Smooth muscle cell (in vitro differentiated cells): ENCODE data around the gene SNX9. TPM values are rescaled to one million over a fixed set of nuclear protein-coding genes. Genes with fewer than 3 reads are reported as not detected.

ENCODE experiments used
- DNase-seq: peaks from one replicate; lab custom pipeline; 2025; ENCODE audit not compliant: unreplicated experiment; lab: John Stamatoyannopoulos, UW
- H2AFZ ChIP-seq: fragments of 200-600 bp; sonication (generic); 2 replicates; pipeline ENCODE4 v1.6.0; 2016; ENCODE audit warnings: antibody characterized with exemption, low read depth, mild to moderate bottlenecking
- H3F3A ChIP-seq: fragments of 200-600 bp; sonication (generic); 2 replicates; pipeline ENCODE4 v1.6.0; 2017; ENCODE audit warnings: antibody characterized with exemption, low read depth
- H3K27ac ChIP-seq: fragments of 200-600 bp; sonication (generic); 2 replicates; pipeline ENCODE4 v1.5.1; 2016; ENCODE audit warnings: low read depth, mild to moderate bottlenecking
- H3K27me3 ChIP-seq: fragments of 200-600 bp; sonication (generic); 2 replicates; pipeline ENCODE4 v1.6.1; 2016; ENCODE audit warnings: low read depth, mild to moderate bottlenecking
- H3K36me3 ChIP-seq: fragments of 200-600 bp; sonication (generic); 2 replicates; pipeline ENCODE4 v1.5.1; 2016; ENCODE audit warnings: low read depth
- H3K4me1 ChIP-seq: fragments of 200-600 bp; sonication (generic); 2 replicates; pipeline ENCODE4 v1.5.1; 2016; ENCODE audit warnings: low read depth
- H3K4me2 ChIP-seq: fragments of 200-600 bp; sonication (generic); 2 replicates; pipeline ENCODE4 v1.6.0; 2016; ENCODE audit warnings: mild to moderate bottlenecking
- H3K4me3 ChIP-seq: fragments of 200-600 bp; sonication (generic); 2 replicates; pipeline ENCODE4 v1.5.1; 2016; ENCODE audit warnings: mild to moderate bottlenecking
- H3K79me2 ChIP-seq: fragments of 200-600 bp; sonication (generic); 2 replicates; pipeline ENCODE4 v1.6.0; 2016; ENCODE audit warnings: low read depth, mild to moderate bottlenecking
- H3K9ac ChIP-seq: fragments of 200-600 bp; sonication (generic); 2 replicates; pipeline ENCODE4 v1.6.0; 2016; ENCODE audit warnings: low read depth
- H3K9me3 ChIP-seq: fragments of 200-600 bp; sonication (generic); replicated peaks from 2 replicates; pipeline ENCODE4 v1.5.1; 2016; ENCODE audit warnings: low read depth
- H4K20me1 ChIP-seq: fragments of 200-600 bp; sonication (generic); 2 replicates; pipeline ENCODE4 v1.6.0; 2016; ENCODE audit warnings: low read depth
- WGBS: methylation state at CpG from one replicate; pipeline ENCODE4 v1.1.7; 2016; ENCODE audit warnings: low lambda C conversion rate; 5-methylcytosine and 5-hydroxymethylcytosine counted together
- polyA plus RNA-seq: library from polyadenylated mRNA; unstranded; fragments of >200 nt; fragmentation: Nextera tagmentation; extraction: Ambion mirVana; gene quantifications from 2 replicates; pipeline ENCODE4 v1.2.1, GENCODE V29; 2016
- total RNA-seq: library from RNA; depleted of rRNA; stranded (reverse); fragments of >200 nt; gene quantifications from 2 replicates; pipeline ENCODE4 v1.2.3, GENCODE V29; 2014
- TF ChIP-seq, protein P1 (sequence below): fragments of 200-600 bp; sonication (generic); IDR thresholded peaks from 2 replicates; pipeline ENCODE4 v1.5.1; 2017; ENCODE audit warnings: borderline replicate concordance, mild to moderate bottlenecking, antibody characterized with exemption; ENCODE audit not compliant: insufficient read depth, poor library complexity, severe bottlenecking

SNX9 gene
- total and polyA plus RNA-seq, 2 experiments from 2014 or later, result 28.9 to 29.0 TPM

GRCh38 chr6:157830354-157831017 lies 7.4 kb downstream of the SNX9 start:
- no peak for DNase-seq
- peaks cover 11% of the 10 kb centered on the region for H3F3A ChIP-seq
- TF ChIP-seq, protein P1, sequence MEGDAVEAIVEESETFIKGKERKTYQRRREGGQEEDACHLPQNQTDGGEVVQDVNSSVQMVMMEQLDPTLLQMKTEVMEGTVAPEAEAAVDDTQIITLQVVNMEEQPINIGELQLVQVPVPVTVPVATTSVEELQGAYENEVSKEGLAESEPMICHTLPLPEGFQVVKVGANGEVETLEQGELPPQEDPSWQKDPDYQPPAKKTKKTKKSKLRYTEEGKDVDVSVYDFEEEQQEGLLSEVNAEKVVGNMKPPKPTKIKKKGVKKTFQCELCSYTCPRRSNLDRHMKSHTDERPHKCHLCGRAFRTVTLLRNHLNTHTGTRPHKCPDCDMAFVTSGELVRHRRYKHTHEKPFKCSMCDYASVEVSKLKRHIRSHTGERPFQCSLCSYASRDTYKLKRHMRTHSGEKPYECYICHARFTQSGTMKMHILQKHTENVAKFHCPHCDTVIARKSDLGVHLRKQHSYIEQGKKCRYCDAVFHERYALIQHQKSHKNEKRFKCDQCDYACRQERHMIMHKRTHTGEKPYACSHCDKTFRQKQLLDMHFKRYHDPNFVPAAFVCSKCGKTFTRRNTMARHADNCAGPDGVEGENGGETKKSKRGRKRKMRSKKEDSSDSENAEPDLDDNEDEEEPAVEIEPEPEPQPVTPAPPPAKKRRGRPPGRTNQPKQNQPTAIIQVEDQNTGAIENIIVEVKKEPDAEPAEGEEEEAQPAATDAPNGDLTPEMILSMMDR, result no peak
- WGBS, result 73% methylated on average over 6 of the region's 6 CpGs
- H3K36me3 ChIP-seq, result no peaks in the 10 kb centered on the region
- H3K4me3 ChIP-seq, result no peak overlapping the region
- H3K9me3 ChIP-seq, result no peaks in the 10 kb centered on the region
- H3K4me1 ChIP-seq, result peaks cover 45% of the 10 kb centered on the region
- H3K27ac ChIP-seq, result peak overlapping the region; percentile 22
- peaks cover 92% of the 10 kb centered on the region for H4K20me1 ChIP-seq
- H3K4me2 ChIP-seq, result peak overlapping the region; percentile 8
- H3K9ac ChIP-seq, result no peak overlapping the region
- no peak overlapping the region for H2AFZ ChIP-seq
- no peaks in the 10 kb centered on the region for H3K27me3 ChIP-seq
- H3K79me2 ChIP-seq, result peaks cover 84% of the 10 kb centered on the region

DNA sequence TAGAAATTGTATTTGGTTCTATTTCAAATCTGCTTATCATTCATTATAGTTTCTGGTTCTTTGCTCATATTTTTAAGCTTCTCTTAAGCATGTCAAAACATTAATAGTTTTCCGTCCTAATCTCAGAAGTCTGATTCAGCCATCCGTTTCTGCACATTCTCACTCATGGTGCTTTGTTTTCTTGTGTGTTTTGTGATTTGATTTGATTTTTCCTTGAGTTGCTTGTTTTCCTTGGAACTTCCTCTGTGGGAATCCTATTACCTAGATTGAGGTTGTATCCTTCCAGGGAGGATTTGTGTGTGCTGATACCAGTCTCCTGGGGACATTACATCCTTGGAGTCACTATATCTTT lies 7.9 kb downstream of the SNX9 start:
- Histone ChIP-seq H3K27me3 (no peaks in the 10 kb centered on the region), H2AFZ (no peak overlapping the region), H3K79me2 (peaks cover 84% of the 10 kb centered on the region), H3K4me2 (peak overlapping the region; percentile 8), H3K4me3 (no peak overlapping the region), H4K20me1 (peaks cover 92% of the 10 kb centered on the region), H3K4me1 (peaks cover 42% of the 10 kb centered on the region), H3F3A (peaks cover 6% of the 10 kb centered on the region), H3K9me3 (no peaks in the 10 kb centered on the region), H3K27ac (peak overlapping the region; percentile 22), H3K36me3 (no peaks in the 10 kb centered on the region), H3K9ac (no peak overlapping the region)
- no peak for DNase-seq
- TF ChIP-seq, protein P1, result no peak
- WGBS, result 66% methylated on average over 2 of the region's 2 CpGs

DNA sequence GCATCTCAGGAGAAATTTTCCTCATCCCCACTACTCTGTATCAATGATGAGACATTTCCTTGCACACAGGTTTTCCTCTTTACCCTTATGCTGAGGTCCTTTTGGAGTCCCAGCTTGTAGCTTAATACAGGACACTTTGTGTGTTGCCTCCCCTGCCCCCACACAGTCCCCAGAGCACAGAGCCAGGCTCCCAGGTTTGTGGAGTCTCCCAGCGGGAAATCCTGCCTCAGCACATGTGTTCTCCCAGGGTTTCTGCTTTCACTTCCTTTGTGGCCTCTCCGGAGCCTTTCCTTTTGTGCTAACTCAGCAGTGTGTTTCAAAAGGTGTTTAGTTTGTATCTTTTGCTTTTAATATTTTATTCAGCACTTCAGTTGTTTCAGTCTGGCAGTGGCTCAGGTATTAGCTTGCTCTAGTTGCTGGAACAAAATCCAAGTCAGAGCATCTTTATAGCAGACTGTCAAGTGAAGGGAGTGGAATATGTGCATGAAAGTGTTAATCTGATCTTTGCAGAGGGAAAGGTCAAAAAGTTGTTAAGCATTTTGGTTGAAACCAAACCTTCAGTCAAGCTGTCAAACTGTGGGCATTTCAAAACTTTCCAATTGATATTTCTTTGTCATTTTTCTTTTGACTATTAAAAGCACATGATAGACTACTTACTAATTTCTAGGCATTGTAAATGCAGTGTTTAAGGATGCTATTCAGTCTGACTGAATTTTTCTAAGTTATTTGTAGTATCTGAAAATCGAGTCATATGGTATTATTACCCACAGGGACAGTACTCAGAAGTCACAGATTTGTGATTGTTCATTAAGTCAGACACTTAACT lies 8.6 kb downstream of the SNX9 start:
- no peak overlapping the region for H3K9ac ChIP-seq
- 45% methylated on average over 3 of the region's 3 CpGs for WGBS

More for the DNA sequence above, 8.6 kb downstream of the SNX9 start:
- H3K4me2 ChIP-seq, result peak overlapping the region; percentile 8
- no peak for DNase-seq
- peaks cover 4% of the 10 kb centered on the region for H3F3A ChIP-seq
- H3K27me3 ChIP-seq, result no peaks in the 10 kb centered on the region
- H4K20me1 ChIP-seq, result peaks cover 92% of the 10 kb centered on the region
- H3K79me2 ChIP-seq, result peaks cover 85% of the 10 kb centered on the region
- no peak overlapping the region for H3K4me3 ChIP-seq
- no peaks in the 10 kb centered on the region for H3K36me3 ChIP-seq
- H2AFZ ChIP-seq, result no peak overlapping the region
- no peak overlapping the region for H3K27ac ChIP-seq
- TF ChIP-seq, protein P1, result no peak
- peaks cover 42% of the 10 kb centered on the region for H3K4me1 ChIP-seq
- no peaks in the 10 kb centered on the region for H3K9me3 ChIP-seq
